ENCODE results near the gene CCDC82. TPM values are rescaled to one million over a fixed set of nuclear protein-coding genes. Genes with fewer than 3 reads are reported as not detected.

Gene CCDC82
- total and polyA plus RNA-seq, 2 of the 4 experiments (the other 2 are of a cell fraction), result 4.1 to 9.4 TPM

DNA sequence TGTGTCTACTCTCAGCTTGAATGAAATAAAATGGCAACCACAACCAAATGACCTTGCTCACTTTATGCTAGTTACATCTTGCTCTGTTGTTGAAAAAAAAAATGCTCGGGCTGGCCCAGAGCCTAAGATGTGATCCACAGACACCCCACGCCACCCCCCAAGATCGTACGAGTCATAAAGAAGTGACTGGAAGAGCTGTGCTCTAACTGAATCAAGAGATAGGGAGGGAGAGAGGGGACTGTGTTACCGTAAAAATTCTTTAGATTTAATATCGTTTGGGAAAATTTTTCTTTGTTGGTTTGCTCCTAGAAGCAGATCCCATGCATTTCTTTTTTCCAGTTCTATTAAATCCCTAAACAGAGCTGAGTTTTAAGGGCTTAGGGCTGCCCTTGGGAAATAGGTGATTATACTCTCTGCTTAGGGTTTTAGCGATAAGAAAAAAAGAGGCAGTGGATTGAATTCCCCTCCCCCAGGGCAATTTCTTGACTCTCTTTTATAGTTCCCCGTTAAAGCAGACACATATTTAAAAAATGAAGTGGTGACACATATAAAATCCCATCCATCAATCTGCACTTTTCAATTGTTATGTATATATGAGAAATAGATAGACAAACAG, 61.2 kb downstream of the CCDC82 start:
- H2BK120ac ChIP-seq (ENCODE audit: low read depth, low read length), result peak overlapping the region; percentile 49
- H3K9me1 ChIP-seq (ENCODE audit: insufficient read depth, low read length), result peaks cover 24% of the 10 kb centered on the region
- peak overlapping the region; percentile 18; the same call in 1 of the 2 replicates for H2AK5ac ChIP-seq (ENCODE audit: low read depth, low read length)
- no peaks in the 10 kb centered on the region for H3K27me3 ChIP-seq (ENCODE audit: control insufficient read depth, insufficient read depth, low read length)
- dilution Hi-C loops (cut with HindIII; ENCODE audit: low sequenced_read_pairs, unreplicated experiment), result no loop called here
- peaks cover 43% of the 10 kb centered on the region for H3K4me1 ChIP-seq (ENCODE audit: control insufficient read depth, insufficient read depth, low read length)
- no CpG with 5 or more reads among the region's 8 CpGs for WGBS, 2 experiments (ENCODE audit: extremely low coverage in 2 of 2, insufficient read length in 1 of 2)
- peak overlapping the region; percentile 50; the same call in 1 of the 2 replicates for H3K56ac ChIP-seq (ENCODE audit: extremely low read depth, insufficient read depth, low read length)
- H3K4ac ChIP-seq (ENCODE audit: low read depth, low read length), result peak overlapping the region; percentile 48; the same call in 1 of the 2 replicates
- no peak overlapping the region for H3K4me3 ChIP-seq (ENCODE audit: insufficient read depth, low read depth, low read length)
- no peaks in the 10 kb centered on the region for H3K9me3 ChIP-seq (ENCODE audit: control insufficient read depth, insufficient read depth, low read length)
- H3K36me3 ChIP-seq (ENCODE audit: control insufficient read depth, insufficient read depth, low read length), result no peaks in the 10 kb centered on the region; the same call in none of the 2 replicates
- peak overlapping the region; percentile 46; the same call in 1 of the 2 replicates for H3K9ac ChIP-seq (ENCODE audit: low read depth, low read length)
- in situ Hi-C loops (cut with MboI; ENCODE audit: low sequenced_read_pairs), result no loop called here
- intact Hi-C loops (cut with micrococcal nuclease), result no loop called here
- POLR2A ChIA-PET (ENCODE audit: unreplicated experiment), result no interaction called here
- BruUV-seq (replicated peaks), result no TSS peak
- peak overlapping the region; percentile 24; the same call in 1 of the 3 replicates for H2BK15ac ChIP-seq (ENCODE audit: low read depth, low read length)
- no peaks in the 10 kb centered on the region for H4K20me1 ChIP-seq (ENCODE audit: insufficient read depth, low read length)
- peaks cover 26 to 73% of the 10 kb centered on the region in 2 experiments; a peak in 3 of 4 replicates for H3K79me1 ChIP-seq (ENCODE audit: low read depth in 1 of 2, low read length in 2 of 2)
- H4K8ac ChIP-seq (ENCODE audit: low read depth in 2 of 2, low read length in 2 of 2), result peak overlapping the region; percentile 43 to 68; a peak in 3 of 4 replicates
- DNase-seq, result peak; percentile 59
- H2BK5ac ChIP-seq (ENCODE audit: low read depth, low read length, poor library complexity, severe bottlenecking), result peak overlapping the region; percentile 85
- H3K23ac ChIP-seq (ENCODE audit: low read depth, low read length), result peak overlapping the region; percentile 69; the same call in 1 of the 2 replicates
- CTCF ChIA-PET, result no interaction called here
- no peak overlapping the region for H2AFZ ChIP-seq (replicated peaks; ENCODE audit: low read length, poor library complexity)
- H3K27ac ChIP-seq (ENCODE audit: insufficient read depth, low read length), result peak overlapping the region; percentile 58; the same call in 1 of the 2 replicates
- peak overlapping the region; percentile 49; the same call in 1 of the 2 replicates for H3K14ac ChIP-seq (replicated peaks; ENCODE audit: low read depth, low read length)
- H2AK9ac ChIP-seq (replicated peaks; ENCODE audit: low read depth, low read length, poor library complexity), result no peak overlapping the region
- no peak; the same call in 1 of the 2 replicates for ATAC-seq (ENCODE audit: low read depth)
- no peak for TF ChIP-seq RFX5 (IDR thresholded peaks at IDR 0.05; ENCODE audit: low read depth, low read length)
- TF ChIP-seq, protein P1, sequence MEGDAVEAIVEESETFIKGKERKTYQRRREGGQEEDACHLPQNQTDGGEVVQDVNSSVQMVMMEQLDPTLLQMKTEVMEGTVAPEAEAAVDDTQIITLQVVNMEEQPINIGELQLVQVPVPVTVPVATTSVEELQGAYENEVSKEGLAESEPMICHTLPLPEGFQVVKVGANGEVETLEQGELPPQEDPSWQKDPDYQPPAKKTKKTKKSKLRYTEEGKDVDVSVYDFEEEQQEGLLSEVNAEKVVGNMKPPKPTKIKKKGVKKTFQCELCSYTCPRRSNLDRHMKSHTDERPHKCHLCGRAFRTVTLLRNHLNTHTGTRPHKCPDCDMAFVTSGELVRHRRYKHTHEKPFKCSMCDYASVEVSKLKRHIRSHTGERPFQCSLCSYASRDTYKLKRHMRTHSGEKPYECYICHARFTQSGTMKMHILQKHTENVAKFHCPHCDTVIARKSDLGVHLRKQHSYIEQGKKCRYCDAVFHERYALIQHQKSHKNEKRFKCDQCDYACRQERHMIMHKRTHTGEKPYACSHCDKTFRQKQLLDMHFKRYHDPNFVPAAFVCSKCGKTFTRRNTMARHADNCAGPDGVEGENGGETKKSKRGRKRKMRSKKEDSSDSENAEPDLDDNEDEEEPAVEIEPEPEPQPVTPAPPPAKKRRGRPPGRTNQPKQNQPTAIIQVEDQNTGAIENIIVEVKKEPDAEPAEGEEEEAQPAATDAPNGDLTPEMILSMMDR (conservative IDR thresholded peaks at IDR 0.05; ENCODE audit: low read depth, low read length), result no peak
- peak overlapping the region; percentile 49 for H4K5ac ChIP-seq (ENCODE audit: low read depth, low read length)
- peak overlapping the region; percentile 66 for H3K18ac ChIP-seq (ENCODE audit: low read depth, low read length)
- no peak overlapping the region for H2BK20ac ChIP-seq (ENCODE audit: low read depth, low read length)
- peak overlapping the region; percentile 43; the same call in 1 of the 2 replicates for H4K91ac ChIP-seq (ENCODE audit: insufficient read depth, low read depth, low read length)
- peak overlapping the region; percentile 85 for H3K4me2 ChIP-seq (ENCODE audit: low read depth, low read length)

All from IMR-90 (cell line).